GM23338 (cell line): ENCODE measurements around the gene EXOC2. TPM values are rescaled to one million over a fixed set of nuclear protein-coding genes. Genes with fewer than 3 reads are reported as not detected.

Experiments
- ATAC-seq: fragments of 200-7000 bp; cut with Tn5 transposase; 3 replicates; pipeline ENCODE4 v1.9.1; 2020
- DNase-seq: peaks from one replicate; pipeline ENCODE4 v3.0.0-alpha.2; 2015; ENCODE audit warnings: low spot score
- H2AFZ ChIP-seq: fragments of 200-600 bp; sonication (generic); 2 replicates; pipeline ENCODE4 v1.8.0; 2016; ENCODE audit warnings: antibody characterized with exemption, mild to moderate bottlenecking, moderate library complexity
- H3F3A ChIP-seq: fragments of 200-600 bp; sonication (generic); replicated peaks from 2 replicates; pipeline ENCODE4 v1.8.0; 2017; ENCODE audit warnings: antibody characterized with exemption, mixed run types, low read depth
- H3K27ac ChIP-seq: fragments of 200-600 bp; sonication (generic); 2 replicates; pipeline ENCODE4 v1.6.1; 2016; ENCODE audit warnings: low read depth
- H3K27me3 ChIP-seq: fragments of 200-600 bp; sonication (generic); 2 replicates; pipeline ENCODE4 v1.8.0; 2016; ENCODE audit warnings: mild to moderate bottlenecking, mixed run types, moderate library complexity; ENCODE audit not compliant: insufficient read depth
- H3K36me3 ChIP-seq: fragments of 200-600 bp; sonication (generic); 2 replicates; pipeline ENCODE4 v1.8.0; 2016; ENCODE audit warnings: mild to moderate bottlenecking; ENCODE audit not compliant: insufficient read depth
- H3K4me1 ChIP-seq: fragments of 200-600 bp; sonication (generic); 2 replicates; pipeline ENCODE4 v1.8.0; 2016; ENCODE audit warnings: mild to moderate bottlenecking, moderate library complexity; ENCODE audit not compliant: insufficient read depth
- H3K4me2 ChIP-seq: fragments of 200-600 bp; sonication (generic); 2 replicates; pipeline ENCODE4 v1.7.1; 2017; ENCODE audit warnings: mixed run types
- H3K4me3 ChIP-seq: fragments of 200-600 bp; sonication (generic); 2 replicates; pipeline ENCODE4 v1.6.1; 2016; ENCODE audit warnings: mixed run types
- H3K79me2 ChIP-seq: fragments of 200-600 bp; sonication (generic); replicated peaks from 2 replicates; pipeline ENCODE4 v1.8.0; 2017; ENCODE audit warnings: mild to moderate bottlenecking; ENCODE audit not compliant: insufficient read depth
- H3K9me2 ChIP-seq: fragments of 200-600 bp; sonication (generic); 2 replicates; pipeline ENCODE4 v1.8.0; 2017; ENCODE audit not compliant: insufficient read depth
- H4K20me1 ChIP-seq: fragments of 200-600 bp; sonication (generic); replicated peaks from 2 replicates; pipeline ENCODE4 v1.8.0; 2017; ENCODE audit warnings: mild to moderate bottlenecking; ENCODE audit not compliant: insufficient read depth
- H3K27ac Mint-ChIP-seq: 2 replicates; pipeline ENCODE4 v1.8.0; 2020; ENCODE audit warnings: inconsistent platforms, mild to moderate bottlenecking, moderate library complexity, mixed read lengths
- H3K27me3 Mint-ChIP-seq: 3 replicates; pipeline ENCODE4 v1.8.0; 2022; ENCODE audit warnings: low read depth, mild to moderate bottlenecking, moderate library complexity, mixed read lengths, inconsistent platforms; ENCODE audit not compliant: insufficient read depth, poor library complexity
- H3K36me3 Mint-ChIP-seq: 3 replicates; pipeline ENCODE4 v1.8.0; 2021; ENCODE audit warnings: low read depth, mild to moderate bottlenecking, inconsistent platforms, moderate library complexity, mixed read lengths
- H3K4me1 Mint-ChIP-seq: 3 replicates; pipeline ENCODE4 v1.8.0; 2020; ENCODE audit warnings: mild to moderate bottlenecking, inconsistent platforms, mixed read lengths
- H3K4me3 Mint-ChIP-seq: 3 replicates; pipeline ENCODE4 v1.8.0; 2021; ENCODE audit warnings: moderate library complexity, mild to moderate bottlenecking, inconsistent platforms, mixed read lengths
- H3K9me3 Mint-ChIP-seq: 3 replicates; pipeline ENCODE4 v1.8.0; 2020; ENCODE audit warnings: moderate library complexity, mild to moderate bottlenecking, inconsistent platforms, mixed read lengths
- CREB1 ChIP-seq: fragments of 250-450 bp; sonication (Bioruptor Pico); IDR thresholded peaks from 2 replicates; pipeline ENCODE4 v1.5.0; 2020; ENCODE audit warnings: low read depth, mild to moderate bottlenecking, moderate library complexity
- CTCF ChIP-seq, 2 experiments: fragments of 200-600 bp in 1 of 2; sonication (generic) in 1 of 2; conservative IDR thresholded peaks; 2 replicates each; pipeline versions ENCODE4 v1.5.1 to v1.6.1; 2016 to 2017; ENCODE audit warnings: antibody characterized with exemption in 2 of 2, low read depth in 2 of 2, mild to moderate bottlenecking in 2 of 2, moderate library complexity in 1 of 2
- ETS1 ChIP-seq: IDR thresholded peaks from 2 replicates; pipeline ENCODE4 v1.6.1; 2016; ENCODE audit warnings: antibody characterized with exemption
- EZH2 ChIP-seq: fragments of 200-600 bp; sonication (generic); IDR thresholded peaks from one replicate; pipeline ENCODE4 v1.8.0; 2017; ENCODE audit warnings: antibody characterized with exemption, mild to moderate bottlenecking, low read depth; ENCODE audit not compliant: unreplicated experiment
- EZH2phosphoT487 ChIP-seq: fragments of 200-600 bp; sonication (generic); IDR thresholded peaks from one replicate; pipeline ENCODE4 v1.8.1; 2018; ENCODE audit warnings: antibody characterized with exemption; ENCODE audit not compliant: unreplicated experiment
- JUNB ChIP-seq: IDR thresholded peaks from one replicate; pipeline ENCODE4 v1.6.1; 2016; ENCODE audit warnings: antibody characterized with exemption; ENCODE audit not compliant: unreplicated experiment
- NANOG ChIP-seq: IDR thresholded peaks from 2 replicates; pipeline ENCODE4 v1.6.1; 2016; ENCODE audit warnings: antibody characterized with exemption, borderline replicate concordance
- POLR2AphosphoS5 ChIP-seq: IDR thresholded peaks from 2 replicates; pipeline ENCODE4 v1.6.1; 2016; ENCODE audit warnings: antibody characterized with exemption, low read depth
- REST ChIP-seq: IDR thresholded peaks from one replicate; pipeline ENCODE4 v1.6.1; 2018; ENCODE audit warnings: antibody characterized with exemption; ENCODE audit not compliant: unreplicated experiment
- STAT1 ChIP-seq: IDR thresholded peaks from one replicate; pipeline ENCODE4 v1.6.1; 2016; ENCODE audit warnings: antibody characterized with exemption; ENCODE audit not compliant: unreplicated experiment
- ZNF114 ChIP-seq: fragments of 250-450 bp; sonication (Bioruptor Pico); IDR thresholded peaks from 2 replicates; pipeline ENCODE4 v1.5.0; 2020; ENCODE audit warnings: mild to moderate bottlenecking, moderate library complexity
- ZNF331 ChIP-seq: fragments of 250-450 bp; sonication (Bioruptor Pico); IDR thresholded peaks from 2 replicates; pipeline ENCODE4 v1.5.0; 2020; ENCODE audit warnings: low read depth, mild to moderate bottlenecking, moderate library complexity
- ZNF462 ChIP-seq: fragments of 250-450 bp; sonication (Bioruptor Pico); IDR thresholded peaks from 2 replicates; pipeline ENCODE4 v1.5.0; 2020; ENCODE audit warnings: mild to moderate bottlenecking, moderate library complexity
- polyA plus RNA-seq: library from polyadenylated mRNA; unstranded; fragments of >200 nt; fragmentation: Nextera tagmentation; extraction: Ambion mirVana; gene quantifications from 2 replicates; pipeline ENCODE4 v1.2.1, GENCODE V29; 2016
- total RNA-seq: library from RNA; depleted of rRNA; stranded (reverse); fragments of >200 nt; shearing (Covaris generic); gene quantifications from 2 replicates; pipeline ENCODE4 v1.2.3, GENCODE V29; 2014

Gene EXOC2
- total and polyA plus RNA-seq, 2 experiments from 2014 or later, result 28.7 to 93.6 TPM

GRCh38 chr6:438634-439170 lies 254.2 kb downstream of the EXOC2 start:
- no peaks in the 10 kb centered on the region for H3F3A ChIP-seq
- no peaks in the 10 kb centered on the region for H3K9me2 ChIP-seq
- H2AFZ ChIP-seq, result no peak overlapping the region
- H3K27ac ChIP-seq, result no peak overlapping the region
- no peaks in the 10 kb centered on the region for H3K79me2 ChIP-seq
- Mint-ChIP-seq H3K9me3 (peaks cover 7% of the 10 kb centered on the region; the same call in 1 of the 3 replicates), H3K4me3 (no peak overlapping the region), H3K27ac (no peak overlapping the region), H3K36me3 (no peaks in the 10 kb centered on the region), H3K4me1 (no peaks in the 10 kb centered on the region), H3K27me3 (peaks cover 2% of the 10 kb centered on the region)
- H3K27me3 ChIP-seq, result no peaks in the 10 kb centered on the region
- H3K4me1 ChIP-seq, result no peaks in the 10 kb centered on the region
- TF ChIP-seq REST (no peak), EZH2 (no peak), JUNB (no peak), POLR2AphosphoS5 (no peak), ZNF462 (CRISPR knock-in tag) (no peak), CTCF (conservative IDR thresholded peaks at IDR 0.05; ENCODE audit: low read depth in 2 of 2) (no peak), ZNF114 (no peak), ETS1 (no peak), NANOG (no peak), CREB1 (CRISPR knock-in tag) (no peak), STAT1 (no peak), ZNF331 (no peak), EZH2phosphoT487 (no peak)
- no peak overlapping the region for H3K4me2 ChIP-seq
- no peak for ATAC-seq
- no peak for DNase-seq
- no peak overlapping the region for H3K4me3 ChIP-seq
- no peaks in the 10 kb centered on the region for H3K36me3 ChIP-seq
- H4K20me1 ChIP-seq, result no peaks in the 10 kb centered on the region
